Activated CD4-positive, alpha-beta T cell treated with anti-CD3 and anti-CD28 coated beads, Interleukin-2, Interleukin-6, amounts not matched to agents 100 ng/mL and 50 ng/mL, durations not matched to agents 16 hours and 8 hours (primary cell): ENCODE measurements around the gene KCNG1.

Source experiments
- DNase-seq: peaks from one replicate; pipeline ENCODE4 v3.0.0-alpha.2; 2020

Gene KCNG1

DNA sequence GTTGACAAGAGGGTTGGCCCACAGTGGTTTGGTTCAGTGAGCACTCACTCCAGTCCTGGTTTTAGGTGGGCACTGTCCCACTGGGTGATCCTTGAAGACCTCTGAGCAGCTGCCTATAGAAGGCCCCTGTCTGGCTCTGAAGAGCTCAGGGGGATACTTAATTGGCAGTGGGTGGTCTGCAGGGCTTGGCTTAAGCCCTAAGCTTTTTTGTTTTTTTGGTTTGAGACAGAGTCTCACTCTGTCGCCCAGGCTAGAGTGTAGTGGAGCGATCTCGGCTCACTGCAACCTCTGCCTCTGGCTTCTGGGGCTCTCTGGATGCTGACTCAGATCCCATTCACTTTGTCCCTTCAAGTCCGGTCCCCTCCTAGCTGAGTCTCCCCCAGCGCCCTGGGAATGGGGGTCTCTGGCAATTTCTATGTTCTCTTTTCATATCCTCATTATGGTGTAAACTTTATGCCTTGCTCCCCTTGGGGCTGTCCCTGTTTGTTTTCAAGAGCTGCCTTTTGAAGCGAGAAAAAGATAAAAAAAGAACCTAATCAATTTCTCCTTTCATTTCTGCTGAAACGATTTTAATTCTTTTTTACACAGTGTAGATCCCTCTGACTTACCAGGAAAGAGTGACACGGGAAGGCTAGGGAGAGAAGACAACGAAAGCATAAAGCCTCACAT, 12.2 kb upstream of the KCNG1 start:
- no peak for DNase-seq

GRCh38 chr20:51034476-51034875, 11.6 kb upstream of the KCNG1 start:
- DNase-seq, result no peak

DNA sequence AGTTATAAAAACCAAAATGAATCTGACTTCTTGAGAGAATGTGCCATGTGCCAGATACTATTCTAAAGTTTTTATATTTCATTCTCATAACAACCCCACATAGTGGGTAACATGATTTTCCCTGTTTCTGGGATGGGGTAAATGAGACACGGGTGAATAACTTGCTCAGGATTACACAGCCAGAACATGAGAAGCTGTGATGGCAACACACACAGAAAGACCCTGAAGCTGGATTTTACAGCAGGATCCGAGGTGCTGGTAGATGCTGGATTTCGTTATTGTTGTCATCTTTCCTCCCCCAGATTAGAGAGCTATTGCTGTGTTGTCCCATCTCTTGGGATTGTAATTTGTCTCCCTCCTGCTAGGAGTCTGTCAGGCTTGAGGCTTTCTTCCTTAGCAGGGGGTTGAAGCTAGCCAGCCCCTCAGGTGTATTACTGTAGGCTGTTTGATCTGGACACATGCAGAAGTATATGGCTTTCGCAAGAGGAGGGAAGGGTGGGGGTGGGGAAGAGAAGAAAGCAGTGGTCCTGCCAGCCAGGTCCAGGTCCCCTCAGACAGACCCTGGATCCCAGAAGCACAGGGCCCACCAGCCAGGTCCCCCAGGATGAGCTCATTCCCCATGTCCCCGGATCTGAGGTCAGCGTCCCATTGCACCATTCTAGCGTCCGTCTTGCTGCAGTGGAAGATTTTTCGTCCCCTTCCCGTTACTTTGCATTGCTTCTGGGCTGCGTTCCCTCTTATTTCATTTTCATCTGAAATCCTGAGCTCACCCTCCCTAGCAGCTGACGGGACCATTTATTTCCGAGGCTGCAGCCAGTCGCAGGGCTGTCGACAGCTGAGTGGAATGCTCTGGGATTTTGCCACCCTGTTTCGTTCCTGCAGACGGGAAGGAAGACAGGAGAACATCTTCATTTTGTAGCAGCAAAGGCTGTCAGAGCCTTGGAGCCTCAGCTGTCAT, 7.3 kb upstream of the KCNG1 start:
- DNase-seq, result no peak

DNA sequence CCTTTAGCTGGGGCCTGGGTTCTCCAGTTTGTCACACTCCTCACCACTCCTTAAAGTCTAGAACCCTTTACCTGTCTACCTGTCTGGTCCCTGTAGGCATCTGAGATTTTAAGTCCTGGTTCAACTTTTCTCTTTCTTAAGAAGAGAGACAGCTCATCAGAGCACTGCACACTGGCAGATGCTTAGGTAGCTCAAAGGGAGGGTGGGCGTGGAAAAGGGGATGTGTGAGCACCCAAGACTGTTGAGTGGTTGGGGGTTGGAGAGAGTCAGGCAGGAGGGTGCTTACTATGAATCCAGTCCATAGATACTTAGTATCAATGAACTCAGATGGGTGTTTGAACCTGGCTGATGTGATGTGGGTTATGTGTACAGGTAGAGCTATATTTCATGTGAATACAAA, 6.6 kb upstream of the KCNG1 start:
- no peak for DNase-seq

GRCh38 chr20:51028616-51029212, 5.8 kb upstream of the KCNG1 start:
- DNase-seq, result no peak

DNA sequence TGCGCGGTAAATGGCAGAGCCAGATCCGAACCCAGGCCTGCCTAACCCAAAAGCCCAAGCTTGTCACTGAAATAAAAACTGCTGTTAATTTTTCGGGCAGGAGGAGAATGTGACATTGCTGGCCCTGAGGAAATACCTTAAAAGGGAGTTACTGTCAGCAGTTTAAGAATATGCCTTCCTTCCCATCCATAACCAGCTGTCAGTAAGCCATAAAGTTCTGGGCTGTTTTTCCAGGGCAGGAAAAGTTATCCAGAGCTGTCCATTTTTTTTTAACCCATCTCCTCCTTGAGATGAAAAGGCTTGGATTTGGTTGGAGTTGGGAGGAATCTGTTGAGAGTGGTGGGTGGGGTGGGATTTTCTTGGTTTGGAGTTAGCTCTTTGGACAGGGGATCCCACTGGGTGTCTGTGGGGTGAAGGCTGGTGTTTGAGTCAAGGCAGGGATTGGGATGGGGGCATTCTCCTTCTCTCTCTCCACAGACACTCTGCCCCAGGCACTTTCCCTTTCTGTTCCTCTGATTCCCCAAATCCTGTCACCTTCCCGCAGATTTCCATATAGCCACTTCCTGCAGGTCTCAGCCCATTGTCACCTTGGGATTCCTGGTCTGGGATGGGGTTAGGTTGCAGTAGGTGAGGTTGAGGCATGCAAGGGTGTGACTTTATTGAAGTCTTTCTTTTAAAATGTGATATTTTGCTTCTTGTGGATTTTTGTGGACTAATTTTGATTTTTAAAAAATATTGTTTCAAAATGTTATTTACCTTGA, 4.3 kb upstream of the KCNG1 start:
- no peak for DNase-seq

- DNase-seq, result no peak
These were observed 3.4 kb upstream of the KCNG1 start for GRCh38 chr20:51026269-51026668.

DNA sequence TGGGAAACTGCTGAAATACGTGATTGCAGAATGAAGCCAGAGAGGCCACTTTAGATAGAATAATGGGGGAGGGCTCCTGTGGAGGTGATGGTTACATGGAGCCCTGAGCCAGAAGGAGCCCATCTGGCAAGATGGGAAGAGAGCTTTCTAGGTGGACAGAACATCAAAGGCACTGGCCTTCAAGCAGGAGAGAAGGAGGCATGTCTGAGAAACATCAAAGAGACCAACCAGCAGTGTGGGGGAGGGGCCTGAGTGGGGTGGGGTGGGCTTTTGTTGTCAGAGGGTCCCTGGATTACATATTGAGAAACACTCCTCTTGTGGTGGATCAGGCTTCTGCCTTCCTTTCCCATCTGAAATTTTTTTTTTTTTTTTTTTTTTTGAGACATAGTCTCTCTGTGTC, 1.9 kb upstream of the KCNG1 start:
- no peak for DNase-seq

DNA sequence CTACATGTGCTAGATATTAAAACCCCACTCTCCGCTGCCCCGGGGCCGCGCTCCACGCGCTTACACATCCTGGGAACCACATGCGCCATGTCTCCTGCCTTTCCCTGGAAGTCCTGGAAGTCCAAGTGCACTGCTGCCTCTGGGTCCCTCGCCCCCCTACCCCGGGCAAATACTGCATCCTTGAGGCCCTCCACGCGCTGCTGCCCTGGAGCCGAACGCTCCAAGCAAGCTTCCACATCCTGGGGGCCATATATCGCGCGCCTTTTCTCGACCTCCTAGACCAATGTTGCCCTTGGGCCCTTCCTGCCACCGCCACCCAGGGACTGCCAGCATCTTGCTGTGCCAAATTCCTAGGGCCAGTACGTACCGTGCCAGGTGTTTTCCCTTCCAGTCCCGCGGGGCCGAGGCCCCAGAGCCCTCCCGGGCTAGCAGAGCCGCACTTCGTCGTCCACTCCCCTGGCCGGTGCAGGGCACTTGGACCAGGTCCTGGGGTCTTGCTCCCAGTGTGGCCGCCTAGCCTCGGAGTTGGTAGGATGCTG, 779 bp upstream of the KCNG1 start:
- DNase-seq, result no peak

DNA sequence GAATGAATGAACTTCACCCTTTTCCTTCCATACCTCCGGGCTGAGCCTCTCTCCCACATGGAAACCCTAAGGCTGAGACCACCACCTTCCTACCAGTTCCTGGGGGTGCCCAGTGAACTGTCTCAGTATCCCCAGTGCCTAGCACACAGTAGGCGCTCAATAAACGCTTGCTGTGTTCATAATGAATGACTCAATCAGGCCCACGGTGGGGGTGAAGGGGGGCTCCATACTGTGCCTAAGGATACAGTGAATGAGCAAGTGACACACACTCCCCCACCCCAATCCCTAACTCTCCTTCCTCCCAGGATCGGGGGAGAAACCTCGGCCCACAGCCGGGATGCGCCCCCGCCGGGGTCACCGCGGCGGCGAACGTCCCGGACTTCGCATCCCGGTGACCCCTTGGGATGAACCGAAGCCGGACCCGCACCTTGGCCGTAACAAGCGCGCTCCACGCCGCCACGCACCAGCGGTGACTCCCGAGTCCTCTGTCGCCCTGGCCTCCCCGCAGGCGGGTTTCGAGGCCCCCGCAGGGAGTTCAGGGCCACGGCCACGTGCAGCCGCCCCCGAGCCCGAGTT, 592 bp downstream of the KCNG1 start:
- no peak for DNase-seq

- no peak for DNase-seq
These were observed 1.6 kb downstream of the KCNG1 start for GRCh38 chr20:51021067-51022025.

DNA sequence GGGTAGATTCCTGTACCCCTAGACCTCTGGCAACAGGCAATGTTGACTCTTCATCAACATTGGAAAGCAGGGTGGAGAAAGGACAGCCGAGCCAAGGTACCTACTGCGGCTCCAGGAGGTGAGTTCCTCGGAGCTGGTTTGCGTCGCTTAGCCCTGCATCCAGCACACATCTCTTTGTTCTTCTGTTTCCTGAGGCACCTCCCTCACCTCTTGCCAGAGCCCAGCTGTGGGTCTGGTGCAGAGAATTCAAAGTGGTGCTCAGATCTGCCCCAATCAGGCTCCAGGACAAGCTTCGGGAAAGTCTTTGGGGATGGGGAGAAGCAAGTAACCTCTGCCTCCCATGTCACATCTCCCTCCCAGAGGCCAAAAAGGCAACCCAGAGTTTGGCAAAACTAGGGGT, 2.2 kb downstream of the KCNG1 start:
- no peak for DNase-seq

DNA sequence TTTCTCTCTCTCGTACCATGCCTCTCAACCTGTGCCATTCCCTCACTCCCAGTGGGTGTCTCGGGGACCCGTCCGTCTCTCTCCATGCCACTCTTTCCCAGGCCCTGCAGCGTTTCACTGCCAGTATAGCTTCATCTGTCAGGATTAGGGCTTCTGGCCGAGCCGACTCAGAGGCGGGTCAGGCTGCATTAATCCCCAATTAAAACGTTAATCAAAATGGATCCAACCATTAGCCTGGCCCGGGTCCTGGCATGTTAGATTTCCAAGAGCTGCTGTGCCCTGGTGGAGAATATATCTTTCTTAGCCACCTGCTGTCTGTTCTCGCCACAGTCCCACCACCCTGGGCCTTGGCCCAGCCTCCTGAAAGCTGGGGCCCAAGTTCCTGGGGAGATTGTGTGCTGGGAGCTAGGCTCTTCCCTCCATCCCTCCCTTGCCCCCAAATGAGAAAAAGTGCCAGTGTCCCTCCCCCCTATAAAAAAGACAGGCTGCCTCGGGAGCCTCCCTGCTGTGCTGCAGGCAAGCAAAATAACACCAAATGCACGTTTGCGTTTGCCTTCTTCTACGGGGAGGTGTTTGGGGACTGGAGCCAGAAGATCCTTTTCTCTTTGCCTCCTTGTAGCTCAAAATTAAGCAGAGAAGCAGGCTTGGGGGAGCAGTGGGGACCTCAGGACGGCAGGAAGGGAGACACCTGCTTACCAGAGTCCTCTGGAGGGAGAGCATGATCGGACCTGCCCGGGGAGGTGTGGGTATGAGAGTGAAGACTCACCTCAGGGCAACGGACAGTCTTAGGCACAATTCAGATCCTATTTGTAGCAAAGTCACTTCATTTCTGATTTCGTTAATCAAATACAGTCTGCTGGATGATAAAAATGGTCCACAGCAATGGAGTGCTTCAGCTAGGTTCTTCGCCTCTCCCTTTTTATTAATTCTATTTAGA, 3.0 kb downstream of the KCNG1 start:
- no peak for DNase-seq

GRCh38 chr20:51017251-51017650, 5.7 kb downstream of the KCNG1 start:
- no peak for DNase-seq

DNA sequence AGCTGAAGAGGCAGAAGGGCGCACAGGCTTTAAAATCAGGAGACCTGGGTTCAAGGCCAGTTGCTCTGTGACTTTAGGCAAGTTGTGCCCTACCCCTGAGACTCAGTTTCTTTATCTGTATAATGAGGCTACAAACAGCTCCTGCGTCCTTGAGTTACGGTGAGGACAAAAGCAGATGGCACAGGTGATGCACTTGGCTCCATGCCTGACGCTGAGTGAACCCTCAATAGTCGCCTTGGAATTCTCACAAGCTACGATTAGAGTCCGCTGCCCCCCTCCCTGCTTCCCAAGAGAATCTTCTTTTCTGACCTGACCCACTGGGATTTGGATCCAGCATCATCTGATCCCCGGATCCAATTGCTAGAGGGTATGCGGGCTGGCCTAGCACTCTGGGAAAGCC, 6.4 kb downstream of the KCNG1 start:
- no peak for DNase-seq

- peak; percentile 34 for DNase-seq
These were observed 7.8 kb downstream of the KCNG1 start for GRCh38 chr20:51014797-51015722.

GRCh38 chr20:51013577-51014330, 9.2 kb downstream of the KCNG1 start:
- DNase-seq, result no peak

GRCh38 chr20:51012357-51012756, 10.6 kb downstream of the KCNG1 start:
- DNase-seq, result no peak
